NCI-H1105 (cell line): Measurements from ENCODE around the gene EPX.
A peak's percentile ranks its signal among the peaks of the same experiment; 100 is the strongest.

ENCODE experiments used
- DNase-seq: peaks from one replicate; lab custom pipeline; 2025; lab: John Stamatoyannopoulos, UW

EPX gene

GRCh38 chr17:58229384-58229783, 36.9 kb downstream of the EPX start:
- DNase-seq, result no peak

GRCh38 chr17:58229881-58230280, 37.4 kb downstream of the EPX start:
- no peak for DNase-seq

GRCh38 chr17:58231641-58232040, 39.1 kb downstream of the EPX start:
- no peak for DNase-seq

GRCh38 chr17:58232707-58233156, 40.2 kb downstream of the EPX start:
- no peak for DNase-seq

GRCh38 chr17:58233543-58233942, 41.0 kb downstream of the EPX start:
- DNase-seq, result no peak

- no peak for DNase-seq
These were observed 42.0 kb downstream of the EPX start for GRCh38 chr17:58234512-58234911.

- no peak for DNase-seq
These were observed 43.3 kb downstream of the EPX start for GRCh38 chr17:58235821-58236220.

GRCh38 chr17:58236394-58236793, 43.9 kb downstream of the EPX start:
- no peak for DNase-seq

- no peak for DNase-seq
These were observed 45.7 kb downstream of the EPX start, which contains the start of gene LPO for GRCh38 chr17:58238147-58238634. LPO (plus strand) TSS chr17:58238584; CDS start chr17:58242980, 4,396 bp downstream.

GRCh38 chr17:58239987-58240386, 47.5 kb downstream of the EPX start:
- no peak for DNase-seq

GRCh38 chr17:58242171-58242784, 49.8 kb downstream of the EPX start:
- no peak for DNase-seq

GRCh38 chr17:58244963-58245362, 52.4 kb downstream of the EPX start:
- DNase-seq, result no peak

GRCh38 chr17:58245428-58246103, 53.0 kb downstream of the EPX start:
- DNase-seq, result no peak

- DNase-seq, result no peak
These were observed 53.7 kb downstream of the EPX start for GRCh38 chr17:58246104-58246740.

GRCh38 chr17:58246781-58247180, 54.3 kb downstream of the EPX start:
- no peak for DNase-seq

GRCh38 chr17:58247511-58248363, 55.2 kb downstream of the EPX start:
- DNase-seq, result no peak

GRCh38 chr17:58248955-58249269, 56.4 kb downstream of the EPX start:
- DNase-seq, result no peak

GRCh38 chr17:58249270-58250133, 57.0 kb downstream of the EPX start:
- DNase-seq, result peak; percentile 30

- DNase-seq, result no peak
These were observed 58.0 kb downstream of the EPX start for GRCh38 chr17:58250344-58251011.

- no peak for DNase-seq
These were observed 59.6 kb downstream of the EPX start for GRCh38 chr17:58252141-58252540.

GRCh38 chr17:58253082-58253481, 60.6 kb downstream of the EPX start:
- no peak for DNase-seq
